GM21528 (cell line): Measurements from ENCODE around the gene GPR158.
"Not testable (repeated sequence)": the region's sequence is repeated elsewhere in the genome, so short reads cannot be mapped to it uniquely, and the experiment has no call there.

Source experiments
- ATAC-seq: cut with Tn5 transposase; IDR thresholded peaks from one replicate; pipeline ENCODE4 v1.9.1; 2021; ENCODE audit warnings: mild to moderate bottlenecking, moderate library complexity; ENCODE audit not compliant: unreplicated experiment, low FRiP score

Gene GPR158

GRCh38 chr10:25294032-25294926, 119.5 kb downstream of the GPR158 start:
- no peak for ATAC-seq

- no peak for ATAC-seq
These were observed 121.5 kb downstream of the GPR158 start for GRCh38 chr10:25296324-25296723.

DNA sequence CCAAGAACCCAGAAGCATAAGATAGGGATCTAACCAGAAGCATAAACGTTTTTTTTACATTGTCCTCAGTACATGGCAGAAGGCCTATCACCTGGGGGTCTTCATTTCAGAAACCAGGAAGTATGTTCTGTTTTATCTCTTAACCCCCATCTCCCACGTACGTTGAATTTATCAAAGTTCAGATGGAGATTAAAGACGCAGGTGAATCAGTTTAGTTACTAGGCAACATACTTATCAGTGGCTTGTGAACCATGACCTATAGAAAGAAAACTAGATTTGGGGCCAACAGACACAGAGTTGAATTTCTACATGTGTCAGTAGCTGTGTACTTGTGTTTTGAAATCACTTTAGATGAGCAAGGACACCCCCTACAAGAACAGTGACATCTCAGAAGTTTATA, 122.7 kb downstream of the GPR158 start:
- ATAC-seq: no peak

DNA sequence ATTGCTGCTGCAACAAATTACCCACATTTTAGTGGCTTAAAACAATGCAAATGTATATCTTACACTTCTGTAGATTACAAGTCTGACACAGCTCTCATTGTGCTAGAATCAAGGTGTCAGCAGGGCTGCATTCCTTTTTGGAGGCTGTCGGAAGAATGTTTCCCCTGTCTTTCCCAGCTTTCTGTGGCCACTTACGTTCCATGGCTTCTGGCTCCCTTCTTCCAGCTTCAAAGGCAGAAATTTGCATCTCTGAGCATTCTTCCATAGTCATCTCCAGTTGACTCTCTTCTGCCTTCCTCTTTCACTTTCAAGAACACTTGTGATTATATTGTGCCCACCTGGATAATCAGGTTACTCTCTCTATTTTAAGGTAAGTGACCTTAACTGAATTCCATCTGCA, 125.3 kb downstream of the GPR158 start:
- ATAC-seq: no peak

GRCh38 chr10:25304606-25305005, 129.8 kb downstream of the GPR158 start:
- no peak for ATAC-seq

DNA sequence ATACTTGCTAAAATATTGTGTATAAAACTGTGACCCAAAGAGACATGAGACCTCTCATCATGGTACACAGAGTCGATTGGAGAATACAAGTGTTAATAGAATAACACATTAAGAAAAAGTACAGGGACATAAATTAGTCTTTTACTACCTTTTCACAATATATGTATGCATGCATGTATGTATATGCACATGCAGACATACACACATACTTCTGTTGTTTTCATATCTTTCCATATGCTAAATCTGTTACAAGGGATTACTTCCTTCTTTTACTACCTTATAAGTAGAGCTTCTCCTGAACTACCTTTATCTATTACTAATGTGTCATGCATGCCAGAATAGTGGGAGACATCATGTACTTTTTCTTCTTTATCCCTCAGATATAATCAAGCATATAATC, 131.6 kb downstream of the GPR158 start:
- no peak for ATAC-seq

- ATAC-seq: no peak
These were observed 133.5 kb downstream of the GPR158 start for GRCh38 chr10:25308278-25308677.

DNA sequence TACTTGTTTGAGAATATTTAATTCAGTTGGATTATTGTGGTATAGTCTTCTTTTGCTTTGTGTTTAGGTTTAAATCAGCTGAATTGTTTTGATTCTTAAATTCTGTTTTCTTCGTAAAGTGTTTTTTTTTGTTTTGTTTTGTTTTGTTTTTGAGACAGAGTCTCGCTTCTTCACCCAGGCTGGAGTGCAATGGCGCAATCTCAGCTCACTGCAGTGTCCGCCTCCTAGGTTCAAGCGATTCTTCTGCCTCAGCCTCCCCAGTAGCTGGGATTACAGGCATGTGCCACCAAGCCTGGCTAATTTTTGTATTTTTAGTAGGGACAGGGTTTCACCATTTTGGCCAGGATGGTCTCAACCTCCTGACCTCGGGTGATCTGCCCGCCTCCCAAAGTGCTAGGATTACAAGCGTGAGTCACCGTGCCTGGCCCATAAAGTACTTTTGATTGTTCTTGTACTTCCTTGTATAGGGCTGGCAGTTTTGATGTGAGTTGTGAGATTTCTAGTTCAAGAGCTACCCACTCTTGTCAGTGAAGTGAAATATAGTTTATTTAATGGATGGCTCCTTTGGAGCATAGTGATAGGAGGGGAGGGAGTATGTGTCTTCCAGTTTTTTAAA, 142.9 kb downstream of the GPR158 start:
- not testable (repeated sequence) for ATAC-seq

DNA sequence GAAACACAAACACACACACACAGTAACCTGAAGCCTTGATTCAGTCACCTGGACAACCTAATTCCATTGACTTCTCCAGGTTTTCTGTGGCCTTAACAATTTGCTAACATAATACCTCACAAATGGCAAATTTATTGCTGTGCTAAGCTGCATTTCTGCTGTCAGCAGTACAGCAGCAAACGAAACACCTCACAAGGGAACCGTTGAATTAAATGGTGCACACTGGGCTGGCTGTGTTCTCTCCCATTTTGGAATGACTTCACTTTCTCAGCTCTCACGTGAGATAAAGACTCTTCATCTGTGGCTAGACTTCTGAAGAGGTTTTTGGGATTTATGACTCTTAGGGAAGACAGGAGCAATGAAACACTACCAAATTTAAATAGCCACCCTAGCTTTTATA, 152.5 kb downstream of the GPR158 start:
- no peak for ATAC-seq

- ATAC-seq: no peak
These were observed 153.6 kb downstream of the GPR158 start for GRCh38 chr10:25328361-25328760.

GRCh38 chr10:25329587-25329986, 154.8 kb downstream of the GPR158 start:
- not testable (repeated sequence) for ATAC-seq

DNA sequence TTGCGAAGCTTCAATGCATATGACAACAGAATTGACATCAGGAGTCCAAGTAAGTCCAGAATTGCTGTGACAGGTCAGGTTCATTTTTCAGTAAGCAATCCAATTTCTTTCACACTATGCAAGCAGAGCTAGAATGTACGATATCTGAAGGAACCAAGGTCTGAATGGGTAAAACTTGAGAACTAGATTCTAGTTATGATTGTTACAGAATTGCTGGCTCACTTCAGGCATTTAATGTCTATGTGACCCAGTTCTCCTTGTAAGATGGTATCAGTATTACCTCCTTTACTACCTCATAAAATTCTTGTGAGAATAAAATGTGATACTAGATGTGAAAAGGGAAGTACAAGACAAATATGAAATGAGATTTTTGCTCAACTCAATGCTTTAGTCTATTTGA, 159.6 kb downstream of the GPR158 start:
- no peak for ATAC-seq

DNA sequence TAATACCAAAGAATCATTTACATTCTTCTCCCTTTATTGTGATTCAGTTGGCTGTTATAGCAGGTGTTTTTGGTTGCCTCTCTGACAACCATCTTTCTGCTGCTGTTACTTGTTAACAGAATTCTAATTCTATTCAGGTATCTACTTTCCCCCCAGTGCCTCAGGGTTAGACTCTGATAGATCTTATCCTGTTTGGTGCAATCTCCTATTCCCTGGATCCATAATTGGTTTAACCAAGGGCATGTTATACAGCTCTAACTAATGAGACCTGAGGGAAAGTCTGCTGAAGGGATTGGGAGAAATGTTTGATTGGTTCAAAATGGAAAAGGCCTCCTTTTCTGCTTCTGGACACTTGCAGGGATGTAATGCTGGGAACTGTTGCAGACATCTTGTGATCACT, 161.5 kb downstream of the GPR158 start:
- ATAC-seq: no peak

DNA sequence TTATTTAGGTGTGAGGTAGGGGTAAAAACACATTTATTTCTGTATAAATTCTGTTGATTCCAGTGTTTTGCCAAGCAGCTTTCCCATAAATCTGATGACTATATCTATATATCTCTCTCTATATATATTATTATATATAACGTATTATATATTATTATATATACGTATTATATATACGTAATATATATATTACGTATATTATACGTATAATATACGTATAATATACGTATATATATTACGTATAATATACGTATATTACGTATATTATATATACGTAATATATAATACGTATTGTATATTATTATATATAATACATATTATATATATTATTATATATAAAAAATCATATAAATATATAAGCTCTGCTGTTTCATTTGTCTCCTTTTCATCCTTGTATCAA, 163.5 kb downstream of the GPR158 start:
- no peak for ATAC-seq

- no peak for ATAC-seq
These were observed 165.2 kb downstream of the GPR158 start for GRCh38 chr10:25339966-25340365.

DNA sequence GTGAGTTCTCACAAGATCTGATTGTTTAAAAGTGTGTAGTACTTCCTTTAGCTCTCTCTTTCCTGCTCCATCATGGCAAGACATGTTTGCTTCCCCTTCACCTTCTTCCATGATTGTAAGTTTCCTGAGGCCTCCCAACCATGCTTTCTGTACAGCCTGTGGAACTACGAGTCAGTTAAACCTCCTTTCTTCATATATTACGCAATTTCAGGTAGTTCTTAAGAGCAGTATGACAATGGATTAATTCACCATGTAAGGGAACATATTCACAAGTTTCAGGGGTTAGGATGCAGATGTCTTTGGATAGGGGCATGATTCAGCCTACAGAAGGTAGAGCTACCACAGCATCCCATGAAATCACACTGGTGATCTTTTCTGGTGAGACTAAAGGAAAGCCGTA, 174.7 kb downstream of the GPR158 start:
- ATAC-seq: no peak

- no peak for ATAC-seq
These were observed 181.8 kb downstream of the GPR158 start for GRCh38 chr10:25356609-25357008.

- ATAC-seq: no peak
These were observed 182.5 kb downstream of the GPR158 start for GRCh38 chr10:25357269-25357668.

- no peak for ATAC-seq
These were observed 207.4 kb downstream of the GPR158 start for GRCh38 chr10:25382029-25382810.

GRCh38 chr10:25382901-25383300, 208.1 kb downstream of the GPR158 start:
- not testable (repeated sequence) for ATAC-seq

DNA sequence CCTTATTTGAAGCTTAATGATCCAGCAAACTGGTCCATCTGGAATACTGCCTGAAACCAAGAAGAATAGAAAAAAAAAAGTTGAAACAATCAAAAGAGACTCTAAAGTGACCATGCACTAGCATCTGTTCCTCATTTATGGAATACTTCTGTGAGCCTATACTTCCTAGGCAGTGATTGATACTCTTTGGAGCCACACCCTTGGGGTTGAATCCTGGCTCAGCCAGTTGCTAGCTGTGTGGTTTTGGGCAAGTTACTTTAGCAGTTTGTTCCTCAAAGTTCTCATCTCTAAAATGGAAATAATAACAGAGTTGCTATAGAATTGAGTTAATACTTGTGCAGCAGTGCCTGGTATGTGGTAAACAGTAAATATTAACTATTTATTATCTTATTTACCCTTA, 208.9 kb downstream of the GPR158 start:
- no peak for ATAC-seq
